Mesodermal cell (in vitro differentiated cells): ENCODE results near the gene STON2.

Source experiments
- H3K27ac ChIP-seq: 2 replicates; pipeline ENCODE4 v1.7.0; 2013; ENCODE audit warnings: mild to moderate bottlenecking, low read depth, low read length, moderate library complexity; ENCODE audit not compliant: severe bottlenecking
- H3K36me3 ChIP-seq: 2 replicates; pipeline ENCODE4 v1.7.1; 2013; ENCODE audit warnings: mild to moderate bottlenecking, low read length, moderate library complexity; ENCODE audit not compliant: control insufficient read depth, insufficient read depth
- H3K4me1 ChIP-seq: one replicate; pipeline ENCODE4 v1.7.1; 2013; ENCODE audit warnings: mild to moderate bottlenecking, low read length; ENCODE audit not compliant: insufficient read depth, control insufficient read depth, poor library complexity, severe bottlenecking
- H3K4me3 ChIP-seq: 2 replicates; pipeline ENCODE4 v1.7.0; 2013; ENCODE audit warnings: low read length, control low read depth, mild to moderate bottlenecking; ENCODE audit not compliant: insufficient read depth, poor library complexity, severe bottlenecking; ENCODE audit errors: extremely low read depth
- H3K9me3 ChIP-seq: 2 replicates; pipeline ENCODE4 v1.7.1; 2013; ENCODE audit warnings: mild to moderate bottlenecking, low read length, moderate library complexity; ENCODE audit not compliant: control insufficient read depth
- whole genome bisulfite sequencing, 2 experiments: methylation state at CpG; one replicate each; pipeline ENCODE4 v1.1.5; 2013; ENCODE audit warnings: missing lambda C conversion rate in 2 of 2; ENCODE audit not compliant: insufficient coverage in 2 of 2; 5-methylcytosine and 5-hydroxymethylcytosine counted together

The STON2 gene

GRCh38 chr14:81269100-81269978 lies 130.8 kb downstream of the STON2 start:
- Histone ChIP-seq H3K36me3 (no peaks in the 10 kb centered on the region), H3K27ac (no peak overlapping the region), H3K4me3 (no peak overlapping the region), H3K4me1 (peaks cover 19% of the 10 kb centered on the region), H3K9me3 (no peaks in the 10 kb centered on the region)
- WGBS, 2 experiments: 43 to 58% methylated on average over 1 to 5 of the region's 7 CpGs

GRCh38 chr14:81268016-81268416 lies 132.1 kb downstream of the STON2 start:
- H3K4me3 ChIP-seq: no peak overlapping the region
- H3K27ac ChIP-seq: peak overlapping the region; percentile 31
- no peaks in the 10 kb centered on the region for H3K36me3 ChIP-seq
- H3K4me1 ChIP-seq: peaks cover 19% of the 10 kb centered on the region
- WGBS, 2 experiments: 72 to 77% methylated on average over 2 to 3 of the region's 3 CpGs
- no peaks in the 10 kb centered on the region for H3K9me3 ChIP-seq

GRCh38 chr14:81265636-81266169 lies 134.4 kb downstream of the STON2 start:
- Histone ChIP-seq H3K9me3 (no peaks in the 10 kb centered on the region), H3K4me1 (peaks cover 19% of the 10 kb centered on the region), H3K4me3 (no peak overlapping the region), H3K27ac (no peak overlapping the region), H3K36me3 (no peaks in the 10 kb centered on the region)
- WGBS, 2 experiments: 90 to 100% methylated on average over 1 of the region's 3 CpGs

GRCh38 chr14:81264671-81265070 lies 135.5 kb downstream of the STON2 start:
- no CpG with 5 or more reads among the region's 1 CpG for WGBS, 2 experiments
- H3K4me1 ChIP-seq: peaks cover 19% of the 10 kb centered on the region
- no peak overlapping the region for H3K27ac ChIP-seq
- no peaks in the 10 kb centered on the region for H3K36me3 ChIP-seq
- H3K9me3 ChIP-seq: no peaks in the 10 kb centered on the region
- H3K4me3 ChIP-seq: no peak overlapping the region

GRCh38 chr14:81263777-81264410 lies 136.2 kb downstream of the STON2 start:
- 76 to 82% methylated on average over 3 of the region's 4 CpGs for WGBS, 2 experiments
- no peak overlapping the region for H3K27ac ChIP-seq
- H3K4me3 ChIP-seq: no peak overlapping the region
- no peaks in the 10 kb centered on the region for H3K9me3 ChIP-seq
- no peaks in the 10 kb centered on the region for H3K36me3 ChIP-seq
- H3K4me1 ChIP-seq: peaks cover 14% of the 10 kb centered on the region

- 100% methylated on average over 1 of the region's 3 CpGs for WGBS, 2 experiments
These were observed 138.9 kb downstream of the STON2 start for GRCh38 chr14:81261176-81261575.

GRCh38 chr14:81260732-81261131 lies 139.4 kb downstream of the STON2 start:
- H3K36me3 ChIP-seq: no peaks in the 10 kb centered on the region
- no peaks in the 10 kb centered on the region for H3K9me3 ChIP-seq
- no peak overlapping the region for H3K27ac ChIP-seq
- no peak overlapping the region for H3K4me3 ChIP-seq
- WGBS, 2 experiments: 92 to 100% methylated on average over 1 to 3 of the region's 3 CpGs
- no peaks in the 10 kb centered on the region for H3K4me1 ChIP-seq

More at GRCh38 chr14:81261176-81261575, 138.9 kb downstream of the STON2 start:
- no peak overlapping the region for H3K27ac ChIP-seq
- H3K4me3 ChIP-seq: no peak overlapping the region
- no peaks in the 10 kb centered on the region for H3K4me1 ChIP-seq
- no peaks in the 10 kb centered on the region for H3K9me3 ChIP-seq
- no peaks in the 10 kb centered on the region for H3K36me3 ChIP-seq

- Histone ChIP-seq H3K4me1 (no peaks in the 10 kb centered on the region), H3K9me3 (no peaks in the 10 kb centered on the region), H3K27ac (no peak overlapping the region), H3K36me3 (no peaks in the 10 kb centered on the region), H3K4me3 (no peak overlapping the region)
- WGBS, 2 experiments: no CpG with 5 or more reads among the region's 2 CpGs
These were observed 143.7 kb downstream of the STON2 start for GRCh38 chr14:81256289-81256960.

- no peak overlapping the region for H3K27ac ChIP-seq
- no peaks in the 10 kb centered on the region for H3K9me3 ChIP-seq
- H3K36me3 ChIP-seq: no peaks in the 10 kb centered on the region
- whole genome bisulfite sequencing, 2 experiments: no CpG with 5 or more reads among the region's 1 CpG
- H3K4me3 ChIP-seq: no peak overlapping the region
- H3K4me1 ChIP-seq: no peaks in the 10 kb centered on the region
These were observed 147.8 kb downstream of the STON2 start for GRCh38 chr14:81252278-81252677.

GRCh38 chr14:81247271-81247766 lies 152.8 kb downstream of the STON2 start:
- Histone ChIP-seq H3K4me3 (no peak overlapping the region), H3K9me3 (no peaks in the 10 kb centered on the region), H3K36me3 (no peaks in the 10 kb centered on the region), H3K4me1 (no peaks in the 10 kb centered on the region), H3K27ac (no peak overlapping the region)
- 78 to 80% methylated on average over 8 of the region's 8 CpGs for WGBS, 2 experiments
